Hepatic stellate cell (primary cell): ENCODE measurements around the gene ZNF726.
"Not testable (repeated sequence)": the region's sequence is repeated elsewhere in the genome, so short reads cannot be mapped to it uniquely, and the experiment has no call there.

Experiments
- DNase-seq: peaks from one replicate; pipeline ENCODE4 v3.0.0; 2011; ENCODE audit warnings: low spot score

The ZNF726 gene

GRCh38 chr19:23914402-23915286, at the start of gene ZNF726:
Gene ZNF726 (plus strand): TSS chr19:23914886. CDS start chr19:23914995, 109 bp downstream.
- DNase-seq, result peak; percentile 87

GRCh38 chr19:23867895-23868294, 46.8 kb upstream of the ZNF726 start:
- no peak for DNase-seq

GRCh38 chr19:23868630-23869029, 46.1 kb upstream of the ZNF726 start:
- no peak for DNase-seq

- no peak for DNase-seq
These were observed 42.3 kb upstream of the ZNF726 start for GRCh38 chr19:23872282-23872919.

GRCh38 chr19:23876261-23876660, 38.4 kb upstream of the ZNF726 start:
- DNase-seq, result no peak

GRCh38 chr19:23876756-23877155, 37.9 kb upstream of the ZNF726 start:
- not testable (repeated sequence) for DNase-seq

- DNase-seq, result no peak
These were observed 32.2 kb upstream of the ZNF726 start for GRCh38 chr19:23882493-23882892.

GRCh38 chr19:23884363-23884762, 30.3 kb upstream of the ZNF726 start:
- DNase-seq, result no peak

- no peak for DNase-seq
These were observed 27.0 kb upstream of the ZNF726 start for GRCh38 chr19:23887642-23888041.

- DNase-seq, result not testable (repeated sequence)
These were observed 18.6 kb upstream of the ZNF726 start for GRCh38 chr19:23896096-23896495.

- DNase-seq, result no peak
These were observed 17.8 kb upstream of the ZNF726 start for GRCh38 chr19:23896912-23897311.

- no peak for DNase-seq
These were observed 13.3 kb upstream of the ZNF726 start for GRCh38 chr19:23901360-23901759.

- DNase-seq, result no peak
These were observed 10.3 kb upstream of the ZNF726 start for GRCh38 chr19:23904406-23904805.

- DNase-seq, result no peak
These were observed 8.9 kb upstream of the ZNF726 start for GRCh38 chr19:23905771-23906170.

GRCh38 chr19:23906835-23907234, 7.9 kb upstream of the ZNF726 start:
- DNase-seq, result no peak

GRCh38 chr19:23908165-23908564, 6.5 kb upstream of the ZNF726 start:
- DNase-seq, result no peak

- no peak for DNase-seq
These were observed 5.5 kb upstream of the ZNF726 start for GRCh38 chr19:23909222-23909621.

- DNase-seq, result no peak
These were observed 755 bp upstream of the ZNF726 start for GRCh38 chr19:23913931-23914330.

- no peak for DNase-seq
These were observed 2.3 kb downstream of the ZNF726 start for GRCh38 chr19:23916991-23917390.

- no peak for DNase-seq
These were observed 3.2 kb downstream of the ZNF726 start for GRCh38 chr19:23917856-23918255.

- DNase-seq, result no peak
These were observed 10.6 kb downstream of the ZNF726 start for GRCh38 chr19:23925285-23925684.

GRCh38 chr19:23932878-23933277, 18.2 kb downstream of the ZNF726 start:
- DNase-seq, result no peak

- DNase-seq, result not testable (repeated sequence)
These were observed 22.3 kb downstream of the ZNF726 start for GRCh38 chr19:23937031-23937430.
